Measurements from ENCODE around the gene CEP162.

GRCh38 chr6:84253380-84253779, 25.9 kb upstream of the CEP162 start:
- TF ChIP-seq CTCF (conservative IDR thresholded peaks at IDR 0.05; ENCODE audit: low read length) = no peak
- TF ChIP-seq EZH2phosphoT487 (IDR thresholded peaks at IDR 0.05; ENCODE audit: borderline replicate concordance) = no peak
